ENCODE data around the gene SCUBE3.

Gene SCUBE3

DNA sequence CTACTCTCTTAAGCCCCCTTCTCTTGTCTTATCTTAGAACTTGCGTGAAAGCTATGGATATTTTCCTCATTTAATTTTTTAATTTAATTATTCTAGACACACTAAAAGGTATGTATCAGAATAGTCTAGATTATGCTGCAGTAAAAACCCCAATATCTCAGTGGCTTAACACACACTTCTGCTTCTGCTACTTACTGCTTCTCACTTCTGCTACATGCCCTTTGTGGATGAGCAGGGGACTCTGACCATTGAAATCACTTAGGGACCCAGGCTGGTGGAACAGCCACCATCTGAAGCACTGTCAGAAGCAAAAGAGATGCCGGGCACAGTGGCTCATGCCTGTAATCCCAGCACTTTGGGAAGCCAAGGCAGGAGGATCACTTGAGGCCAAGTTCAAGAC lies 27.2 kb upstream of the SCUBE3 start:
- no peaks in the 10 kb centered on the region for H3K36me3 ChIP-seq (ENCODE audit: low read length)
- no peaks in the 10 kb centered on the region for H3K27me3 ChIP-seq (ENCODE audit: low read length)
- H4K20me1 ChIP-seq (ENCODE audit: low read depth, low read length), result no peaks in the 10 kb centered on the region
- no peak overlapping the region for H3K4me2 ChIP-seq (ENCODE audit: low read depth, low read length, poor library complexity, severe bottlenecking)
- H3F3A ChIP-seq (ENCODE audit: insufficient read depth), result no peaks in the 10 kb centered on the region
- H3K9me2 ChIP-seq (replicated peaks; ENCODE audit: insufficient read depth, low read length), result no peaks in the 10 kb centered on the region
- H3K4me3 ChIP-seq (ENCODE audit: insufficient read depth, low read length, poor library complexity, severe bottlenecking), result no peak overlapping the region
- H3K9me3 ChIP-seq (ENCODE audit: insufficient read depth, low read length), result no peaks in the 10 kb centered on the region
- H3K9ac ChIP-seq (ENCODE audit: low read length), result no peak overlapping the region
- no peak overlapping the region for H3K27ac ChIP-seq (ENCODE audit: low read depth, low read length)
- no peaks in the 10 kb centered on the region for H3K79me2 ChIP-seq (ENCODE audit: insufficient read depth, low read length)
- no peak for TF ChIP-seq CTCF (IDR thresholded peaks at IDR 0.05; ENCODE audit: insufficient read depth, low read length, poor library complexity, severe bottlenecking)
- no peak for TF ChIP-seq EZH2phosphoT487 (conservative IDR thresholded peaks at IDR 0.05; ENCODE audit: low read length)
- H2AFZ ChIP-seq (ENCODE audit: low read depth, low read length, severe bottlenecking), result no peak overlapping the region

GRCh38 chr6:35188886-35189285 lies 24.9 kb upstream of the SCUBE3 start:
- H3K79me2 ChIP-seq (ENCODE audit: insufficient read depth, low read length), result no peaks in the 10 kb centered on the region
- no peak overlapping the region for H3K4me3 ChIP-seq (ENCODE audit: insufficient read depth, low read length, poor library complexity, severe bottlenecking)
- no peak overlapping the region for H3K27ac ChIP-seq (ENCODE audit: low read depth, low read length)
- no peaks in the 10 kb centered on the region for H3K9me2 ChIP-seq (replicated peaks; ENCODE audit: insufficient read depth, low read length)
- H3K9ac ChIP-seq (ENCODE audit: low read length), result no peak overlapping the region
- H3K36me3 ChIP-seq (ENCODE audit: low read length), result no peaks in the 10 kb centered on the region
- H3K27me3 ChIP-seq (ENCODE audit: low read length), result no peaks in the 10 kb centered on the region
- no peaks in the 10 kb centered on the region for H4K20me1 ChIP-seq (ENCODE audit: low read depth, low read length)
- H3K9me3 ChIP-seq (ENCODE audit: insufficient read depth, low read length), result no peaks in the 10 kb centered on the region
- H3K4me2 ChIP-seq (ENCODE audit: low read depth, low read length, poor library complexity, severe bottlenecking), result no peak overlapping the region
- no peaks in the 10 kb centered on the region for H3F3A ChIP-seq (ENCODE audit: insufficient read depth)
- no peak overlapping the region for H2AFZ ChIP-seq (ENCODE audit: low read depth, low read length, severe bottlenecking)
- TF ChIP-seq EZH2phosphoT487 (conservative IDR thresholded peaks at IDR 0.05; ENCODE audit: low read length) (no peak), CTCF (IDR thresholded peaks at IDR 0.05; ENCODE audit: insufficient read depth, low read length, poor library complexity, severe bottlenecking) (no peak)

GRCh38 chr6:35190306-35190705 lies 23.4 kb upstream of the SCUBE3 start:
- H3K9me2 ChIP-seq (replicated peaks; ENCODE audit: insufficient read depth, low read length), result no peaks in the 10 kb centered on the region
- H2AFZ ChIP-seq (ENCODE audit: low read depth, low read length, severe bottlenecking), result no peak overlapping the region
- no peak overlapping the region for H3K4me3 ChIP-seq (ENCODE audit: insufficient read depth, low read length, poor library complexity, severe bottlenecking)
- H3K36me3 ChIP-seq (ENCODE audit: low read length), result no peaks in the 10 kb centered on the region
- no peak overlapping the region for H3K27ac ChIP-seq (ENCODE audit: low read depth, low read length)
- no peaks in the 10 kb centered on the region for H3K79me2 ChIP-seq (ENCODE audit: insufficient read depth, low read length)
- no peaks in the 10 kb centered on the region for H3K27me3 ChIP-seq (ENCODE audit: low read length)
- no peaks in the 10 kb centered on the region for H3F3A ChIP-seq (ENCODE audit: insufficient read depth)
- H3K4me2 ChIP-seq (ENCODE audit: low read depth, low read length, poor library complexity, severe bottlenecking), result no peak overlapping the region
- H3K9ac ChIP-seq (ENCODE audit: low read length), result no peak overlapping the region
- no peaks in the 10 kb centered on the region for H3K9me3 ChIP-seq (ENCODE audit: insufficient read depth, low read length)
- TF ChIP-seq CTCF (IDR thresholded peaks at IDR 0.05; ENCODE audit: insufficient read depth, low read length, poor library complexity, severe bottlenecking), result no peak
- H4K20me1 ChIP-seq (ENCODE audit: low read depth, low read length), result no peaks in the 10 kb centered on the region

GRCh38 chr6:35191889-35192288 lies 21.9 kb upstream of the SCUBE3 start:
- H3K27me3 ChIP-seq (ENCODE audit: low read length), result no peaks in the 10 kb centered on the region
- TF ChIP-seq CTCF (IDR thresholded peaks at IDR 0.05; ENCODE audit: insufficient read depth, low read length, poor library complexity, severe bottlenecking), result no peak
- TF ChIP-seq EZH2phosphoT487 (conservative IDR thresholded peaks at IDR 0.05; ENCODE audit: low read length), result no peak
- no peaks in the 10 kb centered on the region for H3K79me2 ChIP-seq (ENCODE audit: insufficient read depth, low read length)
- H3K9me3 ChIP-seq (ENCODE audit: insufficient read depth, low read length), result no peaks in the 10 kb centered on the region
- no peak overlapping the region for H3K4me2 ChIP-seq (ENCODE audit: low read depth, low read length, poor library complexity, severe bottlenecking)
- no peaks in the 10 kb centered on the region for H4K20me1 ChIP-seq (ENCODE audit: low read depth, low read length)
- H3F3A ChIP-seq (ENCODE audit: insufficient read depth), result no peaks in the 10 kb centered on the region
- H3K36me3 ChIP-seq (ENCODE audit: low read length), result no peaks in the 10 kb centered on the region
- no peak overlapping the region for H3K9ac ChIP-seq (ENCODE audit: low read length)
- no peaks in the 10 kb centered on the region for H3K9me2 ChIP-seq (replicated peaks; ENCODE audit: insufficient read depth, low read length)
- no peak overlapping the region for H3K27ac ChIP-seq (ENCODE audit: low read depth, low read length)
- no peak overlapping the region for H2AFZ ChIP-seq (ENCODE audit: low read depth, low read length, severe bottlenecking)
- H3K4me3 ChIP-seq (ENCODE audit: insufficient read depth, low read length, poor library complexity, severe bottlenecking), result no peak overlapping the region
